ENCODE data around the gene CHRM3.

Gene CHRM3

GRCh38 chr1:239383714-239384113 lies 2.7 kb upstream of the CHRM3 start:
- no peaks in the 10 kb centered on the region for H3K36me3 Mint-ChIP-seq (ENCODE audit: low read depth)
- H3K27ac Mint-ChIP-seq = no peak overlapping the region
- peaks cover 56% of the 10 kb centered on the region for H3K27me3 Mint-ChIP-seq
- no peak overlapping the region for H3K4me3 Mint-ChIP-seq
- H3K9me3 Mint-ChIP-seq = no peaks in the 10 kb centered on the region
- H3K4me1 Mint-ChIP-seq (ENCODE audit: low read depth) = peaks cover 24% of the 10 kb centered on the region

DNA sequence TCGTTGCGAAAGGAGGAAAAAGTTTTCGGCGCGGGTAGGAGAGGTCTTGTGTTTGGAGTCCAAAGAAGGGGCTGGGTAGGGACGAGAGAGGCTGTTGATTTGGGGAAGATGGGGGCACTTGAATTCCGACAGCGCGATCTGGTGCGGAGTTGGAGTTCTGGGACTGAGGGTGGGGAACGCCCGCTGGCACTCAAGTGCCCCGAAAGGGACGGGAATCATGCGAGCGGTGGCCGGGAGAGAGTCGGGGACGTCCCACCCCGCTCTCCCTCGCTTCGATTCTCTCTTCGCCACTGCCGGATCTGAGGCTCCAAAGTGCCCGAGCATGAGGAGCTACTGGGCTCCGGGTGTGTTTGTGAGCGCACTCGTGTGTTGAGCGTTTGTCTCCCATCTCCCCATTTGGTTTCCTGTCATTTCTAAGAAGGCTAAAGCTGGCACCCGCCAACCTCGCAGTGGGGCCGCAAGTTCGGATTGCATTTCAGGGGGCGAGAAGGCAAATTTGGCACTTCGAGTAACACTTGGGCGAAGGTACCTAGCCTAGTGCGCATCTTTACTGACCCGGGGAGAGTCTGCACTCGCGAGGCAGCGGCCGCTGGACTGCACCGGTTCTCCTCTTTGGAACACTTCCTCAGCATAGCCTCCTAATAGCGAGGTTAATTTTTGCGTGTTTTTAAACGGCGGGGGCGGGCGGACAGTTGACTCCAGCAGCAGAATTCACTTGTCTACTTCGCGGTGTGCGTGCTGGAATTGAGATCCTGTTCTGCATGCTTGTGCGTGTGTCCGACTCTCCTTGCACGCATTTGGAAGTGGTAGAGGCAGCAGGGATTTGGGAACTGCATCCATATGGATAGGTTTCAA lies 1.2 kb downstream of the CHRM3 start:
- no peaks in the 10 kb centered on the region for H3K36me3 Mint-ChIP-seq (ENCODE audit: low read depth)
- peaks cover 24% of the 10 kb centered on the region for H3K4me1 Mint-ChIP-seq (ENCODE audit: low read depth)
- H3K27me3 Mint-ChIP-seq = peaks cover 83% of the 10 kb centered on the region
- H3K9me3 Mint-ChIP-seq = no peaks in the 10 kb centered on the region
- peak overlapping the region; percentile 87 for H3K4me3 Mint-ChIP-seq
- no peak overlapping the region for H3K27ac Mint-ChIP-seq

DNA sequence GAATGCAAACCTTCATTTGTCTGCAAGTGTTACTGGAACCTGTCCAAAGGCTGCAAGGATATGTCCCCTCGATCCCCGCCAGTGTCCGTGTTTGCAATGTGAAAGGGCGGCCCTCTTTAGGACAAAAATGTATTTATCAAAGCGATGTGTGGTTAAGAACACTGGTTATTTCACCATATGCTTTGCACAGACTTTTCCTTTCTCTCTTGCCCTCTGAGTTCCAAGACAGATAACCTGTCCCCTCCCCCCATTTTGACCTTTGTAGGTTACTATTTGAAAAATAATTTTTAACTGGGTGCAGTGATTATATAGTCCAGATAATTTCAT lies 1.8 kb downstream of the CHRM3 start:
- Mint-ChIP-seq H3K27me3 (peaks cover 80% of the 10 kb centered on the region), H3K36me3 (ENCODE audit: low read depth) (no peaks in the 10 kb centered on the region), H3K9me3 (no peaks in the 10 kb centered on the region), H3K4me1 (ENCODE audit: low read depth) (peaks cover 24% of the 10 kb centered on the region), H3K4me3 (peak overlapping the region; percentile 87), H3K27ac (no peak overlapping the region)

- peaks cover 76% of the 10 kb centered on the region for H3K27me3 Mint-ChIP-seq
- no peak overlapping the region for H3K27ac Mint-ChIP-seq
- no peaks in the 10 kb centered on the region for H3K9me3 Mint-ChIP-seq
- no peaks in the 10 kb centered on the region for H3K36me3 Mint-ChIP-seq (ENCODE audit: low read depth)
- no peak overlapping the region for H3K4me3 Mint-ChIP-seq
- H3K4me1 Mint-ChIP-seq (ENCODE audit: low read depth) = peaks cover 24% of the 10 kb centered on the region
Observed at GRCh38 chr1:239388578-239388977, 2.2 kb downstream of the CHRM3 start.

GRCh38 chr1:239389703-239390102 lies 3.3 kb downstream of the CHRM3 start:
- Mint-ChIP-seq H3K27ac (no peak overlapping the region), H3K4me3 (no peak overlapping the region), H3K27me3 (peaks cover 68% of the 10 kb centered on the region), H3K4me1 (ENCODE audit: low read depth) (peaks cover 24% of the 10 kb centered on the region), H3K9me3 (no peaks in the 10 kb centered on the region), H3K36me3 (ENCODE audit: low read depth) (no peaks in the 10 kb centered on the region)

- H3K27me3 Mint-ChIP-seq = peaks cover 61% of the 10 kb centered on the region
- no peak overlapping the region for H3K4me3 Mint-ChIP-seq
- H3K9me3 Mint-ChIP-seq = no peaks in the 10 kb centered on the region
- no peak overlapping the region for H3K27ac Mint-ChIP-seq
- no peaks in the 10 kb centered on the region for H3K36me3 Mint-ChIP-seq (ENCODE audit: low read depth)
- peaks cover 10% of the 10 kb centered on the region for H3K4me1 Mint-ChIP-seq (ENCODE audit: low read depth)
Observed at GRCh38 chr1:239392271-239392670, 5.9 kb downstream of the CHRM3 start.

DNA sequence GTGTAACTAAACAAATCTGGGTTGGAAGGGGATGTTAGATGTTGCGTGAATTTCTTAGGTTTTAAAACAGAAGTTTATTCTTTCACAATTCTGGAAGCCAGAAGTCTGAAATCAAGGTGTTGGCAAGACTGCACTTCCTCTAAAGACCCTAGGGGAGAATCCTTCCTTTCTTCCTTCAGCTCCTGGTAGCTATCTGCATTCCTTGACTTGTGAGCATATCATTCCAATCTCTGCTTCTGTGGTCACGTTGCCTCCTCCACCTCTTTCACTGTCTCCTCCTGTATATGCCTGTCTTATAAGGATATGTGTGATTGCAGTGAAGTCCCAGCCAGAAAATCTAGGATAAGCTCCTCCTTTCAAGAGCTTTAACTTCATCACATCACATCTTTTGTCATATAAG lies 7.7 kb downstream of the CHRM3 start:
- no peaks in the 10 kb centered on the region for H3K4me1 Mint-ChIP-seq (ENCODE audit: low read depth)
- H3K27ac Mint-ChIP-seq = no peak overlapping the region
- no peaks in the 10 kb centered on the region for H3K9me3 Mint-ChIP-seq
- H3K27me3 Mint-ChIP-seq = peaks cover 46% of the 10 kb centered on the region
- no peak overlapping the region for H3K4me3 Mint-ChIP-seq
- no peaks in the 10 kb centered on the region for H3K36me3 Mint-ChIP-seq (ENCODE audit: low read depth)

DNA sequence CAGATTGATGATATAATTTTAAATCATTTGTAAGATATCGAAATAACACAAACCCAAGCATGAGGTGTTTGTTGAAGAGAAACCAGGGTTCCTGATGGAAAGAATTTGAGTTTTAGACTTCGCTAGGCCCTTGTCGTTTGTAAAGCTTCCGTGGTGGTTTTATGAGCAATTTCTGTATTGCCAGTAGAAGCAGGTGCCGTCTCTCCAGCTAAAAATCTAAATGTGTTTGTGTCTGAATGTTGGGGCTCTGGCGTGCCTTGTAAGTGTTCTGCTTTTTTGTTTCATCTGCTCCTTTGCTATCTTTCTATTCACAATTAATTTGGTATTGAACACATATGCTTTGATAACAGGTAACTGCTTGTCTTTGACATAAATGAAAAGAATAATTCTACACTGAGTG lies 27.5 kb downstream of the CHRM3 start:
- no peaks in the 10 kb centered on the region for H3K4me1 Mint-ChIP-seq (ENCODE audit: low read depth)
- no peaks in the 10 kb centered on the region for H3K9me3 Mint-ChIP-seq
- H3K27me3 Mint-ChIP-seq = no peaks in the 10 kb centered on the region
- no peaks in the 10 kb centered on the region for H3K36me3 Mint-ChIP-seq (ENCODE audit: low read depth)
- no peak overlapping the region for H3K27ac Mint-ChIP-seq
- no peak overlapping the region for H3K4me3 Mint-ChIP-seq

- no peaks in the 10 kb centered on the region for H3K36me3 Mint-ChIP-seq (ENCODE audit: low read depth)
Observed at GRCh38 chr1:239417221-239417620, 30.9 kb downstream of the CHRM3 start.

DNA sequence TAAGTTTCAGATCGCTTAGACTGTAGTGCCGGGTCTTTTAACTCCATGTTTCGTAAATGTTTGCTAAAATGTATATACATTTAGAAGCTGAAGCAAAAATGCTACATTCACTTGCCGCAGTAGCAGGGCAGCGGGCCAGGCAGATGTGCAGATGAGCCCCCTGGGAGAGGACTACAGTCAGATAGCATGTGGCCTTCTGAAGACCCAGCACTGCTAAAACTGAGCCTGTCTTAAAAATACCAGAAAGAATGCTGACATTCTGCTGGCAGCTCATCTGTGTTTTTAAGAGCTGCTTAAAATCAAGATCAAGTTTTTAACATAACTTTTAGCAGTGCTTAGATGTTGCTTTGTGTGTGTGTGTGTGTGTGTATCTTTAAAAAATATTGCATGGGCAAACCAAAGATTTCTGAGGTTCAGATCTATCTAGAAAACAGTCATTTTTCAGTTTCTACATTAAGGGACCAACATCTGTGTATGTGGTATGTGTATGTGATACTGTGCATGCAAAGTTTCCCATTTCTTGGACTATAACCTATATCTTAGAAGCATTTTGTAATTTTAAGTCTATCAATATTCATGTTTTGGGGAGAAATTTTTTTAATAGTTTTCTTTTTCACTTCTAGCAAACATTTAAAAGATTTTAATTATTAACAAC lies 31.7 kb downstream of the CHRM3 start:
- Mint-ChIP-seq H3K27ac (no peak overlapping the region), H3K9me3 (no peaks in the 10 kb centered on the region), H3K4me3 (no peak overlapping the region), H3K36me3 (ENCODE audit: low read depth) (no peaks in the 10 kb centered on the region), H3K4me1 (ENCODE audit: low read depth) (peaks cover 7% of the 10 kb centered on the region), H3K27me3 (no peaks in the 10 kb centered on the region)

More at GRCh38 chr1:239417221-239417620, 30.9 kb downstream of the CHRM3 start:
- Mint-ChIP-seq H3K27ac (no peak overlapping the region), H3K27me3 (no peaks in the 10 kb centered on the region), H3K4me1 (ENCODE audit: low read depth) (peaks cover 7% of the 10 kb centered on the region), H3K9me3 (no peaks in the 10 kb centered on the region), H3K4me3 (no peak overlapping the region)

DNA sequence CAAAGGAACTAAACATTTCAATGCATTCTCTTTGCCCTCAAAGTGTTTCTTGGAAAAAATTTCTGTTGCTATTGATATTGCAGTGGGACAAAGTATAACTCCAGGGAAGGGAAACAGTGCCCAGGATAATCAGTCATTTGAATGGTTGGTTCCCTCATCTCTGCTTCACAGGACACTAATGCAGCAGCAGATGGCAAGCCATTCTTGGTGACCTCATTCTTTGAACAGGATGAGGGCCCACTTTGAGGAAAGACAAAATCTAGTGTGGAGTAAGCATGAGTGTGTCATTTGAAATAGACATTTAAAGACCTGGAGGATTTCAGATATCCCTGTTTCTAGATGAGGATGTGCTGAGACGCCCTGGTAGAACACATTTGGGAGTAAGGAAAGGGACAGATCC lies 32.3 kb downstream of the CHRM3 start:
- Mint-ChIP-seq H3K27ac (no peak overlapping the region), H3K4me3 (no peak overlapping the region), H3K36me3 (ENCODE audit: low read depth) (no peaks in the 10 kb centered on the region), H3K9me3 (no peaks in the 10 kb centered on the region), H3K27me3 (no peaks in the 10 kb centered on the region), H3K4me1 (ENCODE audit: low read depth) (peaks cover 7% of the 10 kb centered on the region)

DNA sequence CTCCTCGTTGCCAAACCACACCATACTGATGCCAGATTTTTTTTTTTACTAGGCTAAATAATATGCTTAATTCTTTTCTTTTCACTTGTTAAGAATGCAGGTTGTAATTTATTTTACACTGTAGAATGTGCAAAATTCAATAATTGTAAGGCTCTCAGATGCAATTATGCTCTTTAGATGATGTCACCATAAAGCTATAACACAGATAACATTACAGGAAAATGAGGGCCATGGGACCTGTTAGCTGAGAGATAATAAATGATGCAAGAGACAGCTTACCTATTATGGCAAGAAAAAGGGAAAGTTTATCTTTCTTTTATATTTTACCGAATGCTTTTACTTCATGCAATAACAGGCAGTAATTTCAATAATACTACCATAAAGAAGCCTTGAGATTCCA lies 35.4 kb downstream of the CHRM3 start:
- H3K4me1 Mint-ChIP-seq (ENCODE audit: low read depth) = peaks cover 7% of the 10 kb centered on the region
- H3K4me3 Mint-ChIP-seq = no peak overlapping the region
- no peaks in the 10 kb centered on the region for H3K36me3 Mint-ChIP-seq (ENCODE audit: low read depth)
- H3K27ac Mint-ChIP-seq = no peak overlapping the region
- H3K9me3 Mint-ChIP-seq = no peaks in the 10 kb centered on the region
- no peaks in the 10 kb centered on the region for H3K27me3 Mint-ChIP-seq

DNA sequence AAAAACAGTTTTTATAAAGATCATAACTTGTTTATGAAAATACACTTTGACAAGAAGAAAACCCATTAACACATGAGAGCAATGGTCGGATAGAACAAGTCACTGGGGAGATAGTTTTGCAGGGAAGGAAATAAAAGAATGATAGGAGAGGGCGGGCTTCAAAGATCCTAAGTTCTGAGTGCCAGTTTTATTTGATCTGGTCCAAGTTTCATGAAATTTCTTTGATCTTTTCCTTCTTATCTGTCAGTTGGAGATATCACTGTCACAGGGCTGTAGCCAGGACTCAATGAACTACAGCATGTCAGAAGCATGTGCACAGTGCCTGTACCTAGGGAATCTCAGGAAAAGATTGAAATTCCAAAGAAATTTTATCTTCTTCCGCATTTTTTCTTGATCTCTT lies 36.5 kb downstream of the CHRM3 start:
- Mint-ChIP-seq H3K27ac (no peak overlapping the region), H3K4me3 (no peak overlapping the region)

GRCh38 chr1:239426821-239427475 lies 40.6 kb downstream of the CHRM3 start:
- peaks cover 2% of the 10 kb centered on the region for H3K27me3 Mint-ChIP-seq
- no peaks in the 10 kb centered on the region for H3K36me3 Mint-ChIP-seq (ENCODE audit: low read depth)
- no peaks in the 10 kb centered on the region for H3K4me1 Mint-ChIP-seq (ENCODE audit: low read depth)
- no peaks in the 10 kb centered on the region for H3K9me3 Mint-ChIP-seq
- no peak overlapping the region for H3K4me3 Mint-ChIP-seq
- no peak overlapping the region for H3K27ac Mint-ChIP-seq

More for the DNA sequence above, 36.5 kb downstream of the CHRM3 start:
- peaks cover 7% of the 10 kb centered on the region for H3K4me1 Mint-ChIP-seq (ENCODE audit: low read depth)
- no peaks in the 10 kb centered on the region for H3K27me3 Mint-ChIP-seq
- no peaks in the 10 kb centered on the region for H3K36me3 Mint-ChIP-seq (ENCODE audit: low read depth)
- no peaks in the 10 kb centered on the region for H3K9me3 Mint-ChIP-seq

DNA sequence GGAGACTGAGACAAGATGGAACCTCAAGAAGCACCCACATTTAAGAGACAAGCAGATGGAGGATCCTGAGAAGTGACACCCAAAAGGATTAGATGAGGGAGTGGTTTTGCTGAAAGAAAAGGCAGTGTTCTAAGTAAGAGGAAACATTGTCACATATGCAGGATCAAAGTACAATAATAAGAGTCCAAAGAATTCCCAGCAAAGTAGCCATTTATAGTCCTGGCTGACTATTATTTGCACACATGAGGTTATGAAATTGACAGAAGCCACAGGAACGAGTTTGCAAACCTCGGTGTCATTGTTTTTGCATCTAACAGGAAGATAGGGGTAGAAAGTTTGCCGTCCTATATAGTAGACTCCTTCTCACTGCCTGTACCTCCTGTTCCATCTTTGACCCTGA lies 41.3 kb downstream of the CHRM3 start:
- Mint-ChIP-seq H3K4me1 (ENCODE audit: low read depth) (no peaks in the 10 kb centered on the region), H3K27me3 (peaks cover 2% of the 10 kb centered on the region), H3K9me3 (no peaks in the 10 kb centered on the region), H3K36me3 (ENCODE audit: low read depth) (no peaks in the 10 kb centered on the region), H3K27ac (no peak overlapping the region), H3K4me3 (no peak overlapping the region)
